Right lobe of liver (tissue), 6 donors: ENCODE data around the gene MAP4K4. TPM values are rescaled to one million over a fixed set of nuclear protein-coding genes. Genes with fewer than 3 reads are reported as not detected.

Experiments used
- ATAC-seq, 4 donors: fragments of 200-7000 bp; cut with Tn5 transposase; one replicate each; pipeline ENCODE4 v1.9.1; 2020; ENCODE audit warnings: mild to moderate bottlenecking in 4 of 4, moderate library complexity in 4 of 4
- DNase-seq, 3 donors: peaks; one replicate each; pipeline ENCODE4 v3.0.0-alpha.2; 2020
- H3K27ac ChIP-seq, 3 donors: fragments of 200-600 bp; one replicate each; pipeline ENCODE4 v1.8.0; 2022
- H3K27me3 ChIP-seq, 2 donors: fragments of 200-600 bp; one replicate each; pipeline ENCODE4 v1.8.0; 2022
- H3K36me3 ChIP-seq, 4 donors: fragments of 200-600 bp; sonication (generic) in 1 of 4; one replicate each; pipeline versions ENCODE4 v1.5.1 to v1.8.0; 2017 to 2022; ENCODE audit warnings: control low read depth in 1 of 4
- H3K4me1 ChIP-seq, 4 donors: fragments of 200-600 bp; sonication (generic) in 1 of 4; one replicate each; pipeline versions ENCODE4 v1.5.1 to v1.8.0; 2017 to 2022; ENCODE audit warnings: control low read depth in 1 of 4
- H3K4me3 ChIP-seq, 3 donors: fragments of 200-600 bp; one replicate each; pipeline ENCODE4 v1.8.0; 2022
- H3K9me3 ChIP-seq, 4 donors: fragments of 200-600 bp; sonication (generic) in 1 of 4; one replicate each; pipeline versions ENCODE4 v1.5.1 to v1.8.0; 2017 to 2022; ENCODE audit warnings: control low read depth in 1 of 4
- CTCF ChIP-seq, 4 donors: fragments of 200-600 bp in 3 of 4; fragments of 450-650 bp in 1 of 4; IDR thresholded peaks; one replicate each; pipeline versions ENCODE4 v1.5.1 to v1.8.0; 2016 to 2022; ENCODE audit warnings: antibody characterized with exemption in 4 of 4, mild to moderate bottlenecking in 2 of 4
- POLR2A ChIP-seq: fragments of 450-650 bp; IDR thresholded peaks from one replicate; pipeline ENCODE4 v1.6.1; 2017; ENCODE audit warnings: antibody characterized with exemption, mild to moderate bottlenecking
- WGBS: methylation state at CpG from one replicate; pipeline ENCODE4 v1.1.6; 2018; ENCODE audit warnings: low coverage, low lambda C conversion rate; ENCODE audit not compliant: insufficient coverage; ENCODE audit errors: missing lambda C conversion rate; 5-methylcytosine and 5-hydroxymethylcytosine counted together
- intact Hi-C, 2 donors: fragments of 100-400 bp; cut with DNase I; formaldehyde crosslinking; loops; one replicate each; pipeline versions ENCODE4 v1.11.2 to v1.14.1; 2022
- total RNA-seq, 6 experiments: library from RNA; depleted of rRNA in 2 of 6; stranded (reverse); fragments of >200 nt in 2 of 6; fragmentation: NEBNext Ultra II Directional in 3 of 6; extraction: Animal tissue kit (Norgen Biotek cat#: 25700) in 3 of 6; gene quantifications; one replicate each; pipeline versions ENCODE4 v1.1.0 to v1.2.4, GENCODE V29; 2016 to 2023
- donor health status: DM: no; HTN: yes; CAD: no.
- donor health status: DM: no; HTN: no; CAD: no.
- donor health status: DM: no; HTN: no; CAD: no.
- donor health status: DM: no; HTN: yes; CAD: no.
- donor health status: DM: no; HTN: yes; CAD: no.

The MAP4K4 gene
- total RNA-seq, 6 experiments from 2014 or later, result 29.8 to 36.5 (median 31.1) TPM

DNA sequence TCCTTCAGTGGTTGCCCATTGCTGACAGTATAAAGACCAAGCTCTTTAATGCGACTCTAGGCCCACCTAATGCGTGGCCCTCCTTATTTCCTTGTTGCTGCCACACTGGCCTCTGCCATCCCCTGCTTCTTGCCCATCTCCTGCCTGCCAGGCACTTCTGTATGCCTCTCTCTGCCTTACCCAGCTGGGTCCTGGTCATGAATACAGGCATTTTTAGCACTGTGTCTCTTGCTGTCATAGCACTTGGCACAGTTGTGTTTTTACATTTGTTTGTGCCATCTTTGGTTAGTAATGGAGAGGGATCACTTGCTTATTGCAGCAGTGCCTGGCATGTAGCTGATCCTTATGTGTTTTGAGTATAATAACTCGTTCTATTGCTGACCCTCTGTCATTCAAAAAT lies 38.7 kb downstream of the MAP4K4 start:
- DNase-seq, result no peak
- H3K9me3 ChIP-seq, result no peaks in the 10 kb centered on the region
- 60% methylated on average over 2 of the region's 3 CpGs for WGBS
- no peak for ATAC-seq
- intact Hi-C loops, result no loop called here
- H3K27ac ChIP-seq, result no peak overlapping the region
- H3K36me3 ChIP-seq, result no peaks in the 10 kb centered on the region
- TF ChIP-seq CTCF (IDR thresholded peaks at IDR 0.05), result no peak
- no peak for TF ChIP-seq POLR2A
- H3K27me3 ChIP-seq, result no peaks in the 10 kb centered on the region
- peaks cover 0 to 71% (median 33%) of the 10 kb centered on the region in 4 donors for H3K4me1 ChIP-seq
- H3K4me3 ChIP-seq, result no peak overlapping the region

DNA sequence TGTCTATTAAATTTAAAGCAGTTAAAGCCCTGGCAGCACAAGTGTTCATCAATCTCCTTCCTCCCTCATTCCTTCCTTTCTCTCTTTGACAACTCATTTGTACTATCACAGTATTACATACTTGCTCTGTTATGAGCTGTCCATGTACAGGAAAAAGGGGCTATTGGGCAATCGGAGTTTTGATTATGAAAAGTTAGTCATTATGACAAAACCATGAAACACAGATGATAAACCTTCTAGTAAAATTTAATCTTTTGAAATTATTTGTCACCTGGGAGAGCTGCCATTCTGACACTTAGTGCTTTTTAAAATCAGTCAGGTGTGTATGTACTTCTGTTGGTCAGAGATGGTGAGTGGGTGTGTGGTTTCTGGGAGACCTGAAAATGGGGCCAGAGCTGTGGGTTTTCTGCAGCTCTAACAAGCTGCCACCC lies 39.4 kb downstream of the MAP4K4 start:
- peaks cover 0 to 77% (median 36%) of the 10 kb centered on the region in 4 donors for H3K4me1 ChIP-seq
- WGBS, result 7% methylated on average over 1 of the region's 1 CpG
- peak in 1 of 4 donors; percentile 38 for ATAC-seq
- H3K27ac ChIP-seq, result no peak overlapping the region
- H3K9me3 ChIP-seq, result no peaks in the 10 kb centered on the region
- no peak for DNase-seq
- no peak for TF ChIP-seq POLR2A
- no peak for TF ChIP-seq CTCF (IDR thresholded peaks at IDR 0.05)
- no peaks in the 10 kb centered on the region for H3K27me3 ChIP-seq
- no peak overlapping the region for H3K4me3 ChIP-seq
- intact Hi-C loops, result no loop called here
- no peaks in the 10 kb centered on the region for H3K36me3 ChIP-seq

GRCh38 chr2:101737478-101738255 lies 40.2 kb downstream of the MAP4K4 start:
- DNase-seq (no peak), ATAC-seq (peak in 1 of 4 donors; percentile 21)
- peaks cover 0 to 82% (median 39%) of the 10 kb centered on the region in 4 donors for H3K4me1 ChIP-seq
- intact Hi-C loops, result no loop called here
- H3K27me3 ChIP-seq, result no peaks in the 10 kb centered on the region
- H3K36me3 ChIP-seq, result no peaks in the 10 kb centered on the region
- 51% methylated on average over 3 of the region's 3 CpGs for WGBS
- H3K9me3 ChIP-seq, result no peaks in the 10 kb centered on the region
- TF ChIP-seq CTCF (IDR thresholded peaks at IDR 0.05) (no peak), POLR2A (no peak)
- H3K4me3 ChIP-seq, result no peak overlapping the region
- no peak overlapping the region for H3K27ac ChIP-seq

DNA sequence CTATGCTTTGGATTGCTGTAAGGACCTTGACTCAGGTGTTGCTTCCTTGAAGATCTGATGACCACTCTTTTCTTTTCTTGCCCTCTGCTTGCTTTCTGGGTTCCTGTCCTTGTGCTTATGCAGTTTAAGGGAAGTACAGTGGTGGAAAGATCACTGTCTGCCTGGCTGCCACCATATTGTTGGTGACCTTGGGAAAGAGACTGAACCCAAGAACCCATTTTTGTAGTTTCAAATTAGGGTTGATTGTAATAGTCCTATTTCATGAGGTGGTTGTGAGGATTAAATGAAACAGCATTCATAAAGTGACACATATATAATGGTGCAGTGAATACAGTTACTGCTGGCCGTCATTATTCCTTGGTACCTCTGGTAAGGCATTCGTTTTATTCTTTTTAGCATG lies 41.1 kb downstream of the MAP4K4 start:
- H3K4me3 ChIP-seq, result no peak overlapping the region
- H3K27ac ChIP-seq, result no peak overlapping the region
- no peaks in the 10 kb centered on the region for H3K9me3 ChIP-seq
- intact Hi-C loops, result no loop called here
- no peak for TF ChIP-seq POLR2A
- TF ChIP-seq CTCF (IDR thresholded peaks at IDR 0.05), result no peak
- H3K4me1 ChIP-seq, result peaks cover 0 to 78% (median 39%) of the 10 kb centered on the region in 4 donors
- no peaks in the 10 kb centered on the region for H3K36me3 ChIP-seq
- no peak for ATAC-seq
- WGBS, result 100% methylated on average over 2 of the region's 2 CpGs
- no peak for DNase-seq
- H3K27me3 ChIP-seq, result no peaks in the 10 kb centered on the region
